ENCODE results near the gene FBXL2. TPM values are rescaled to one million over a fixed set of nuclear protein-coding genes. Genes with fewer than 3 reads are reported as not detected.

FBXL2 gene
- total and polyA plus RNA-seq, 12 donors, result 5.9 to 25.5 (median 9.1) TPM

GRCh38 chr3:33339758-33340157 lies 62.5 kb downstream of the FBXL2 start:
- Histone ChIP-seq H3K9me3 (replicated peaks in 1 of 3) (no peaks in the 10 kb centered on the region), H3K27me3 (no peaks in the 10 kb centered on the region), H3K4me1 (replicated peaks in 1 of 2) (no peaks in the 10 kb centered on the region), H3K4me3 (no peak overlapping the region), H3K27ac (no peak overlapping the region), H3K36me3 (replicated peaks in 1 of 2) (no peaks in the 10 kb centered on the region)
- TF ChIP-seq CTCF (IDR thresholded peaks at IDR 0.05), result no peak
- intact Hi-C loops (cut with DNase I), result no loop called here
- no peak for DNase-seq

DNA sequence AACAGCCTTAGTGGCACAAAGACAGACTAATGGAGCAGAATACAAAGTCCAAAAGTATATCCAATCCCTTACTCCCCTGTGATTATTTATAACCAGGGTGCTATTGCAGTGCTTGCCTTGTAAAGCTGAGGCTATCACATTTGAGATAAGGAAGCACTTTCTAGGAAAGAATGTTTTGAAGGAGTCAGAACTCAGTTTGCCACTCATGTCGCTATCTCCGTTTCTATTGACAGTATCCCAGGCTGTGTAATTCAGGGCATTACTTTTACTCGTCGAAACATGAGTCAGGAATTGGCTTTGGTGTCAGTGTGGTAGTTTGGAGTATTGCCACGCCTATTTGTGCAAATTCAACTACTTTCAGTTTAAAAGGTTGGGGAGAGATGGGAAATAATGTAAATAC lies 78.4 kb downstream of the FBXL2 start:
- Histone ChIP-seq H3K27ac (no peak overlapping the region), H3K36me3 (replicated peaks in 1 of 2) (no peaks in the 10 kb centered on the region), H3K9me3 (replicated peaks in 1 of 3) (no peaks in the 10 kb centered on the region), H3K4me3 (no peak overlapping the region), H3K4me1 (replicated peaks in 1 of 2) (no peaks in the 10 kb centered on the region), H3K27me3 (no peaks in the 10 kb centered on the region)
- no peak for DNase-seq
- TF ChIP-seq CTCF (IDR thresholded peaks at IDR 0.05) (no peak), POLR2A (IDR thresholded peaks at IDR 0.05) (no peak)
- WGBS, 4 donors, result 51 to 63% (median 57%) methylated on average over 5 of the region's 5 CpGs
- intact Hi-C loops (cut with DNase I), result no loop called here

- Histone ChIP-seq H3K4me1 (replicated peaks in 1 of 2) (no peaks in the 10 kb centered on the region), H3K27ac (no peak overlapping the region), H3K9me3 (replicated peaks in 1 of 3) (no peaks in the 10 kb centered on the region), H3K36me3 (replicated peaks in 1 of 2) (no peaks in the 10 kb centered on the region), H3K27me3 (no peaks in the 10 kb centered on the region), H3K4me3 (no peak overlapping the region)
- intact Hi-C loops (cut with DNase I), result no loop called here
- WGBS, 4 donors, result 85 to 94% (median 89%) methylated on average over 4 of the region's 4 CpGs
- TF ChIP-seq CTCF (IDR thresholded peaks at IDR 0.05), result no peak
- TF ChIP-seq POLR2A (IDR thresholded peaks at IDR 0.05), result no peak
- DNase-seq, result no peak
These were observed 81.0 kb downstream of the FBXL2 start for GRCh38 chr3:33358172-33358781.

DNA sequence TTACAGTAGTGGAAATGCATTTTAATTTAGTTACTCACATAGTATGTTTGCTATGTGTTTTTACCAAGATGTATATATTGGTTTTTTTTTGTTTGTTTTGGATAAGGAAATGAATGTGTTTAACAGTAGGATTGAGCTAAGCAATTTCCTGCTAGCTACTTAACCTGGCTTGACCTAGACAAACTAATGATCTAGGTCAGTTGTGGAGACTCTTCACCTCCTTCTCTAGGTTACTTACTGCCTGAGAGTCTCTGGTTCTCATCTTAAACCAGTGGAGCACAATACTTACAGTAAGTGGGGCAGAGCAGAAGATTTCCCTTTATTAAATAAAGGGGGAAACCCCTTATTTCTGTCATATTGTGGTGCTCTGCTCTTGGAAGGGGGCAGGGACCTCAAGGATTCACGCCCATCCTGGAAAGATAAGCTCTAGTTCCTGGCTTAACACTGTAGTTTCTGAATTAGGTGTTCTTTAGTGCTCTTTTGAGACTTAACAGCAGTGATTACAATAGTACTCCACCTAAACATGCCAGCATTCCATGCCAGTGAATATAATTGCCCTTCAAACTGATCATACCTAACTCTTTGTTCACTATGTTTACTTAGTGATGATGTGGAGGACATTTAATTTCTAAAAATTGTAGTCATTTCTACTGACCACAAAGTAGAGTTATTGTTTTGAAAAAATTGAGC lies 83.0 kb downstream of the FBXL2 start:
- Histone ChIP-seq H3K36me3 (replicated peaks in 1 of 2) (no peaks in the 10 kb centered on the region), H3K4me3 (no peak overlapping the region), H3K9me3 (replicated peaks in 1 of 3) (no peaks in the 10 kb centered on the region), H3K27ac (no peak overlapping the region), H3K27me3 (no peaks in the 10 kb centered on the region), H3K4me1 (replicated peaks in 1 of 2) (no peaks in the 10 kb centered on the region)
- 67 to 79% (median 71%) methylated on average over 1 of the region's 1 CpG for WGBS, 4 donors
- no peak for DNase-seq
- TF ChIP-seq POLR2A (IDR thresholded peaks at IDR 0.05) (no peak), CTCF (IDR thresholded peaks at IDR 0.05) (no peak)
- intact Hi-C loops (cut with DNase I), result no loop called here
